DOHH2 (cell line): ENCODE data around the gene ALDH1A3.
A peak's percentile ranks its signal among the peaks of the same experiment; 100 is the strongest.

Experiments used
- H3F3A ChIP-seq: fragments of 200-600 bp; sonication (generic), shearing (Covaris generic); 2 replicates; pipeline ENCODE4 v1.6.0; 2016; ENCODE audit warnings: antibody characterized with exemption, mild to moderate bottlenecking; ENCODE audit not compliant: control insufficient read depth, insufficient read depth
- H3K27ac ChIP-seq: fragments of 200-600 bp; sonication (generic); 2 replicates; pipeline ENCODE4 v1.5.1; 2014; ENCODE audit warnings: low read depth, mild to moderate bottlenecking, low read length, moderate library complexity
- H3K27me3 ChIP-seq: fragments of 200-600 bp; sonication (generic); 2 replicates; pipeline ENCODE4 v1.6.1; 2014; ENCODE audit warnings: mild to moderate bottlenecking, low read length, mixed read lengths; ENCODE audit not compliant: control insufficient read depth
- H3K36me3 ChIP-seq: fragments of 200-600 bp; sonication (generic); 2 replicates; pipeline ENCODE4 v1.6.1; 2014; ENCODE audit warnings: mild to moderate bottlenecking, low read length, moderate library complexity, mixed read lengths; ENCODE audit not compliant: control insufficient read depth
- H3K4me1 ChIP-seq: fragments of 200-600 bp; sonication (generic); 2 replicates; pipeline ENCODE4 v1.6.1; 2014; ENCODE audit warnings: mild to moderate bottlenecking, low read length, mixed read lengths; ENCODE audit not compliant: control insufficient read depth
- H3K4me2 ChIP-seq: fragments of 200-600 bp; sonication (generic); 2 replicates; pipeline ENCODE4 v1.6.0; 2014; ENCODE audit warnings: mild to moderate bottlenecking, low read length, moderate library complexity
- H3K4me3 ChIP-seq: fragments of 200-600 bp; sonication (generic); 2 replicates; pipeline ENCODE4 v1.5.1; 2014; ENCODE audit warnings: mild to moderate bottlenecking, low read length, mixed read lengths
- H3K79me2 ChIP-seq: fragments of 200-600 bp; sonication (generic); 2 replicates; pipeline ENCODE4 v1.6.1; 2014; ENCODE audit warnings: mild to moderate bottlenecking, low read length, mixed read lengths; ENCODE audit not compliant: control insufficient read depth
- H3K9me2 ChIP-seq: fragments of 200-600 bp; sonication (generic); replicated peaks from 2 replicates; pipeline ENCODE4 v1.6.1; 2014; ENCODE audit warnings: mild to moderate bottlenecking, low read length, mixed read lengths; ENCODE audit not compliant: control insufficient read depth
- H3K9me3 ChIP-seq: fragments of 200-600 bp; sonication (generic); 2 replicates; pipeline ENCODE4 v1.6.1; 2014; ENCODE audit warnings: antibody characterized with exemption, low read length, mixed read lengths; ENCODE audit not compliant: control insufficient read depth, insufficient read depth
- H4K20me1 ChIP-seq: fragments of 200-600 bp; sonication (generic); 2 replicates; pipeline ENCODE4 v1.6.0; 2014; ENCODE audit warnings: low read depth, mild to moderate bottlenecking, antibody characterized with exemption, low read length, moderate library complexity; ENCODE audit not compliant: control insufficient read depth, insufficient read depth
- CTCF ChIP-seq: fragments of 200-600 bp; sonication (generic); IDR thresholded peaks from one replicate; pipeline ENCODE4 v1.5.1; 2014; ENCODE audit warnings: antibody characterized with exemption, mild to moderate bottlenecking, low read depth, low read length; ENCODE audit not compliant: poor library complexity, severe bottlenecking
- EZH2phosphoT487 ChIP-seq: fragments of 200-600 bp; sonication (generic); IDR thresholded peaks from 2 replicates; pipeline ENCODE4 v1.6.1; 2017; ENCODE audit warnings: borderline replicate concordance, mild to moderate bottlenecking, antibody characterized with exemption, low read length, moderate library complexity, mixed read lengths

The ALDH1A3 gene

DNA sequence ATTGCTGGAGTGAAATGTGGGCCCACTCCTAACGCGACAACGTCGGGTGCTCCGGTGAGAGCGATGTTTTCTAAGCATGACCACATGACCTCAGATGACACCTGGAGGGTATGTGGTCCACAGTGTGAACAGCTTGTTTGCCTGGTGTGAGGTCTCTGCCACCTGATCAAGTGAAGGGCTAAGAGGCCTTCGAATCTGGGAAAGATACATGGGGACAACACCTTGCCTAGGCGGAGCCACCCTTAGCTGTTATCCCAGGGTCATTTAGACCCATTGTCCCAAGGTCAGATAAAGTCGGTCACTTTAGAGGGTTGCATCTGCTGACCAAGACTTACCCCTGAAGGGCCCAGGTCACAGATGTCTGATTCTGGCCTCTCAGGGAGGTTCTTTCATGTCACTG lies 34.9 kb upstream of the ALDH1A3 start:
- no peaks in the 10 kb centered on the region for H3K9me2 ChIP-seq
- no peaks in the 10 kb centered on the region for H3K9me3 ChIP-seq
- 0 out of 2 replicates have a peak, but pooled peaks cover 2% of the 10 kb centered on the region for H3K4me1 ChIP-seq
- H4K20me1 ChIP-seq = no peaks in the 10 kb centered on the region
- no peaks in the 10 kb centered on the region for H3F3A ChIP-seq
- no peak overlapping the region for H3K4me2 ChIP-seq
- TF ChIP-seq EZH2phosphoT487 (no peak), CTCF (no peak)
- H3K27me3 ChIP-seq = no peaks in the 10 kb centered on the region; the same call in 1 of the 2 replicates
- no peak overlapping the region for H3K4me3 ChIP-seq
- H3K36me3 ChIP-seq = no peaks in the 10 kb centered on the region
- no peak overlapping the region for H3K27ac ChIP-seq
- H3K79me2 ChIP-seq = no peaks in the 10 kb centered on the region

DNA sequence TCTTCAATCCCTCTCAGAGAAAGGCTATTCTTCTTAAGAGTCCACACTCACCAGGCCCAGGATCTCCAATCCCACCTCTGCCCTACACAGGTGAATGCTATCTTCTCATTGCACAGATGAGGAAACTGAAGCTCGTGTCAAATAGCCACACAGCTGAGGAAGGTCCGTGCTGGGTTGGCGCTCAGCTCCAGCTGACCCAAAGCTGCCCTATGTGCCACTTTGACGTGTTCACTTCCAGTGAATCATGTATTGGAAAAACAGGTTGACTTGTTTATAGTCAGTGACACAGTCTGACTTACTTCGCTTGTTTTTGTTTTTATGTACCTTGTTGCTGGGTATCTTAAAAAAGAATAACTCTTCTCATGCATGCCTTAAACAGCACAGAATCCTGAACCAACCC lies 32.4 kb upstream of the ALDH1A3 start:
- Histone ChIP-seq H3K9me2 (no peaks in the 10 kb centered on the region), H3K27me3 (no peaks in the 10 kb centered on the region; the same call in 1 of the 2 replicates), H3K4me2 (no peak overlapping the region), H3K9me3 (no peaks in the 10 kb centered on the region), H3K79me2 (no peaks in the 10 kb centered on the region), H3F3A (no peaks in the 10 kb centered on the region), H4K20me1 (no peaks in the 10 kb centered on the region), H3K36me3 (no peaks in the 10 kb centered on the region), H3K4me1 (0 out of 2 replicates have a peak, but pooled peaks cover 4% of the 10 kb centered on the region), H3K4me3 (no peak overlapping the region), H3K27ac (no peak overlapping the region)
- TF ChIP-seq EZH2phosphoT487 (no peak), CTCF (no peak)

GRCh38 chr15:100849021-100849854 lies 30.4 kb upstream of the ALDH1A3 start:
- Histone ChIP-seq H3K27ac (no peak overlapping the region), H3K79me2 (no peaks in the 10 kb centered on the region), H3K27me3 (no peaks in the 10 kb centered on the region), H3F3A (no peaks in the 10 kb centered on the region), H4K20me1 (no peaks in the 10 kb centered on the region), H3K9me2 (no peaks in the 10 kb centered on the region), H3K4me2 (peak overlapping the region; percentile 60), H3K4me1 (0 out of 2 replicates have a peak, but pooled peaks cover 4% of the 10 kb centered on the region), H3K9me3 (no peaks in the 10 kb centered on the region), H3K36me3 (no peaks in the 10 kb centered on the region), H3K4me3 (peak overlapping the region; percentile 66)
- TF ChIP-seq EZH2phosphoT487 (no peak), CTCF (peak; percentile 53)
